Hepatocyte (in vitro differentiated cells): ENCODE data around the gene ZNF17. TPM values are rescaled to one million over a fixed set of nuclear protein-coding genes. Genes with fewer than 3 reads are reported as not detected.

Experiments
- DNase-seq: peaks from one replicate; pipeline ENCODE4 v3.0.0-alpha.2; 2016; ENCODE audit warnings: low spot score
- H2AFZ ChIP-seq: fragments of 200-600 bp; sonication (generic); 2 replicates; pipeline ENCODE4 v1.6.0; 2016; ENCODE audit warnings: antibody characterized with exemption, mild to moderate bottlenecking
- H3K27ac ChIP-seq: fragments of 200-600 bp; sonication (generic); 2 replicates; pipeline ENCODE4 v1.5.1; 2016; ENCODE audit warnings: mild to moderate bottlenecking
- H3K27me3 ChIP-seq: fragments of 200-600 bp; sonication (generic); 2 replicates; pipeline ENCODE4 v1.6.1; 2016
- H3K36me3 ChIP-seq: fragments of 200-600 bp; sonication (generic); replicated peaks from 2 replicates; pipeline ENCODE4 v1.5.1; 2016; ENCODE audit warnings: low read depth; ENCODE audit not compliant: insufficient read depth
- H3K4me1 ChIP-seq: fragments of 200-600 bp; sonication (generic); 2 replicates; pipeline ENCODE4 v1.5.1; 2016; ENCODE audit warnings: mild to moderate bottlenecking, moderate library complexity; ENCODE audit not compliant: insufficient read depth
- H3K4me2 ChIP-seq: fragments of 200-600 bp; sonication (generic); 2 replicates; pipeline ENCODE4 v1.6.0; 2016
- H3K4me3 ChIP-seq: fragments of 200-600 bp; sonication (generic); 2 replicates; pipeline ENCODE4 v1.5.1; 2016; ENCODE audit warnings: mild to moderate bottlenecking
- H3K79me2 ChIP-seq: fragments of 200-600 bp; sonication (generic); 2 replicates; pipeline ENCODE4 v1.6.0; 2017; ENCODE audit warnings: mild to moderate bottlenecking
- H3K9me2 ChIP-seq: fragments of 200-600 bp; sonication (generic); replicated peaks from 2 replicates; pipeline ENCODE4 v1.6.0; 2017; ENCODE audit warnings: mild to moderate bottlenecking; ENCODE audit not compliant: insufficient read depth
- H3K9me3 ChIP-seq: fragments of 200-600 bp; sonication (generic); 2 replicates; pipeline ENCODE4 v1.5.1; 2016; ENCODE audit warnings: low read depth, mild to moderate bottlenecking
- H4K20me1 ChIP-seq: fragments of 200-600 bp; sonication (generic); 2 replicates; pipeline ENCODE4 v1.6.0; 2016; ENCODE audit warnings: mild to moderate bottlenecking; ENCODE audit not compliant: insufficient read depth, poor library complexity, severe bottlenecking
- CTCF ChIP-seq: fragments of 200-600 bp; sonication (generic); IDR thresholded peaks from 2 replicates; pipeline ENCODE4 v1.5.1; 2016; ENCODE audit warnings: antibody characterized with exemption, mild to moderate bottlenecking; ENCODE audit not compliant: poor library complexity
- EZH2 ChIP-seq: fragments of 200-600 bp; sonication (generic); IDR thresholded peaks from 2 replicates; pipeline ENCODE4 v1.6.1; 2016; ENCODE audit warnings: antibody characterized with exemption, mild to moderate bottlenecking, borderline replicate concordance
- EZH2phosphoT487 ChIP-seq: fragments of 200-600 bp; sonication (generic); IDR thresholded peaks from one replicate; pipeline ENCODE4 v1.6.1; 2018; ENCODE audit warnings: antibody characterized with exemption, mild to moderate bottlenecking, low read depth, moderate library complexity; ENCODE audit not compliant: unreplicated experiment, severe bottlenecking
- WGBS: methylation state at CpG from one replicate; pipeline ENCODE4 v1.1.6; 2016; ENCODE audit warnings: low lambda C conversion rate; ENCODE audit errors: missing lambda C conversion rate; 5-methylcytosine and 5-hydroxymethylcytosine counted together
- polyA plus RNA-seq: library from polyadenylated mRNA; unstranded; fragments of >200 nt; fragmentation: Nextera tagmentation; extraction: Ambion mirVana; gene quantifications from 2 replicates; pipeline ENCODE4 v1.2.1, GENCODE V29; 2016
- total RNA-seq: library from RNA; depleted of rRNA; stranded (reverse); fragments of >200 nt; gene quantifications from 2 replicates; pipeline ENCODE4 v1.2.3, GENCODE V29; 2014

ZNF17 gene
- total and polyA plus RNA-seq, 2 experiments from 2014 or later: 2.3 to 7.2 TPM

GRCh38 chr19:57437931-57438330 is 27.0 kb downstream of the ZNF17 start:
- no peak overlapping the region for H2AFZ ChIP-seq
- no peak overlapping the region for H3K4me2 ChIP-seq
- H3K9me3 ChIP-seq: no peaks in the 10 kb centered on the region
- TF ChIP-seq EZH2: no peak
- no peak for TF ChIP-seq CTCF
- no peak for TF ChIP-seq EZH2phosphoT487
- no peak overlapping the region for H3K4me3 ChIP-seq
- H3K4me1 ChIP-seq: peaks cover 7% of the 10 kb centered on the region
- no peak overlapping the region for H3K27ac ChIP-seq
- H3K9me2 ChIP-seq: no peaks in the 10 kb centered on the region
- peaks cover 62% of the 10 kb centered on the region for H3K79me2 ChIP-seq
- no peaks in the 10 kb centered on the region for H3K27me3 ChIP-seq
- H4K20me1 ChIP-seq: no peaks in the 10 kb centered on the region
- DNase-seq: no peak
- 89% methylated on average over 4 of the region's 4 CpGs for WGBS
- no peaks in the 10 kb centered on the region for H3K36me3 ChIP-seq

GRCh38 chr19:57438925-57439324 is 28.0 kb downstream of the ZNF17 start:
- no peak for DNase-seq
- Histone ChIP-seq H3K9me2 (no peaks in the 10 kb centered on the region), H3K4me1 (peaks cover 7% of the 10 kb centered on the region), H4K20me1 (no peaks in the 10 kb centered on the region), H2AFZ (no peak overlapping the region), H3K27ac (no peak overlapping the region), H3K4me3 (no peak overlapping the region), H3K36me3 (peaks cover 3% of the 10 kb centered on the region), H3K4me2 (no peak overlapping the region), H3K9me3 (no peaks in the 10 kb centered on the region), H3K27me3 (no peaks in the 10 kb centered on the region), H3K79me2 (peaks cover 62% of the 10 kb centered on the region)
- TF ChIP-seq EZH2phosphoT487 (no peak), EZH2 (no peak), CTCF (no peak)
- WGBS: 85% methylated on average over 9 of the region's 9 CpGs

- peaks cover 1% of the 10 kb centered on the region for H3K4me1 ChIP-seq
- no peaks in the 10 kb centered on the region for H3K9me2 ChIP-seq
- no peaks in the 10 kb centered on the region for H3K9me3 ChIP-seq
- no peak overlapping the region for H3K4me3 ChIP-seq
- no peaks in the 10 kb centered on the region for H4K20me1 ChIP-seq
- TF ChIP-seq CTCF: no peak
- H3K27me3 ChIP-seq: no peaks in the 10 kb centered on the region
- H2AFZ ChIP-seq: no peak overlapping the region
- DNase-seq: no peak
- H3K27ac ChIP-seq: no peak overlapping the region
- H3K79me2 ChIP-seq: peaks cover 47% of the 10 kb centered on the region
- H3K36me3 ChIP-seq: peaks cover 6% of the 10 kb centered on the region
- 78% methylated on average over 7 of the region's 7 CpGs for WGBS
- H3K4me2 ChIP-seq: no peak overlapping the region
Measured at GRCh38 chr19:57441979-57442752, 31.2 kb downstream of the ZNF17 start.
